GM21381 (cell line): ENCODE results near the gene NWD2.

Source experiments
- ATAC-seq: cut with Tn5 transposase; IDR thresholded peaks from one replicate; pipeline ENCODE4 v1.9.1; 2021; ENCODE audit warnings: mild to moderate bottlenecking, moderate library complexity; ENCODE audit not compliant: unreplicated experiment

Gene NWD2

GRCh38 chr4:37299468-37299867, 54.9 kb downstream of the NWD2 start:
- no peak for ATAC-seq

DNA sequence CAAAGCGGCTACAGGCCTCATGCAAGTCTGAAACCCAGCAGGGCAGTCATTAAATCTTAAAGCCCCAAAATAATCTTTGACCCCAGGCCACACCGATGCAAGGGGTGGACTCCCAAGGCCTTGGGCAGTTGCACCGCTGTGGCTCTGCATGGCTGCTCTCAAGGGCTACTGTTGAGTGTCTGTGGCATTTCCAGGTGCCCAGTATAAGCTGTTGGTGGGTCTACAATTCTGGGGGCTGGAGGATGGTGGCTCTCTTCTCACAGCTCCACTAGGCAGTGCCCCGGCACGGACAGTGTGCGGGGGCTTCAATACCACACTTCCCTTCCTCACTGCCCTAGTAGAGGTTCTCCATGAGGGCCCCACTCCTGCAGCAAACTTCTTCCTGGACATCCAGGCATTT, 60.1 kb downstream of the NWD2 start:
- ATAC-seq: no peak

GRCh38 chr4:37305984-37306383, 61.4 kb downstream of the NWD2 start:
- no peak for ATAC-seq

- ATAC-seq: no peak
These were observed 72.6 kb downstream of the NWD2 start for GRCh38 chr4:37317104-37317643.

DNA sequence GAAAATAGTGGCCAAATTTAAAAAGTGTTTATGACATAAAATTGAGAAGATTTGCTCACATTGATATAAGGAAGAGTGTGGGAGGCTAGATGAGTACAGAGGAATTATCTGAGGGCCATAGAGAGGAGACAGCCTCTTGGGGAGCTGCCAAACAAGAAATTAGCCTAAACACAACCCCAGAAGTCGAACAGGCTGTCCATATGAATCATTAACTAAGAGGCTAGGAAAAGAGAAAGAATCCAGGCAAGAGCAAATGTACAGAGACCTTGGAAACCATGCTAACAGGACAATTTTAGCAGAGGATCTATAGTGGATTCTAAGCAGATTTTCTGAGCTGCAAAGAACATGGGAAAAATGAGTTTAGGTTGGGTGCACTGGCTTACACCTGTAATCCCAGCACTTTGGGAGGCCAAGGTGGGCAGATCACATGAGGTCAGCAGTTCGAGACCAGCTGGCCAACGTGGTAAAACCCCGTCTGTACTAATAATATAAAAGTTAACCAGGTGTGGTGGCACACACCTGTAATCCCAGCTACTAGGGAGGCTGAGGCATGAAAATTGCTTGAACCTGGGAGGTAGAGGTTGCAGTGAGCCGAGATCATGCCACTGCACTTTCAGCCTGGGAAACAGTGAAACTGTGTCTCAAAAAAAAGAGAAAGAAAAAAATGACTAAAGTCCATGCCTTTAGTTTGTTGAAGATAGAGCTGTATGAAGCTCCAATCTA, 76.1 kb downstream of the NWD2 start:
- ATAC-seq: no peak

GRCh38 chr4:37322122-37322521, 77.6 kb downstream of the NWD2 start:
- ATAC-seq: no peak

GRCh38 chr4:37324546-37324945, 80.0 kb downstream of the NWD2 start:
- no peak for ATAC-seq

- no peak for ATAC-seq
These were observed 82.3 kb downstream of the NWD2 start for GRCh38 chr4:37326852-37327251.

DNA sequence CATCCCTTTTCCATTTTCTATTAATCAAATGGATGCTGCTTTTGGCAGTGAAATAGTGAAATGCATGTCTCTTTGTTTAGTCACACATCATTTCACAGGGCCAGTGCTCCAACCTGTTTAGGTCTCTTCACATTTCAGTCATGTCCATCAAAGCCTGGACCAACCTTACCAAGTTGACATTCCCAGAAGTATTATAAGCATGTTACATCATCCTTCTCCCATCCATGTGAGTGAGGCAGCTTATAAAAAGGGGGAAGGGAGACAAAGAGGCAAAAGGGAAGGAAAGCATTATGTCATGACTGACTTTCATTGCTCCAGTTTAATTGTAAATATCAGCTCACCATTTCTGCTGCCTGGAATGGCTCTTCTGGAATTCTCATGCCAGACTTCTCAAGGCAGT, 94.4 kb downstream of the NWD2 start:
- no peak for ATAC-seq

GRCh38 chr4:37358748-37359147, 114.2 kb downstream of the NWD2 start:
- ATAC-seq: no peak

DNA sequence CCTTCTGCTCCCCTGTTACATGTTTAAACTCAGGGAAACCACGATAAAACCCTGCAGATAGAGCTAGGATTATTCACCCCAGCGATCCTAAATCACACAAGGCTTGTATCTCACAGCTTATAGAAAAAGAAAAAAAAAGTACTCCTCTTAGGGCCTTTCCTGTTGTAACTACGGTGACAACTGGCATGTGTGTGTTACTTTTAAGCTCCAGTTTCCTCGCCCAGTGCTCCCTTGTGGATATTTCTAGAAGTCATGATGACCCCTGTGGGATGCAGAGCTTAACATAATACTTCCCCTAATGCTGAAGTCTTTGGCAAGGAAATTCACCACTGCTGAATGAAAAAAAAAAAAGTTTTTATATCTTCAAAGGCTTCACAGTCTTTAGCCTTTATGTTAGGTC, 114.7 kb downstream of the NWD2 start:
- ATAC-seq: no peak

DNA sequence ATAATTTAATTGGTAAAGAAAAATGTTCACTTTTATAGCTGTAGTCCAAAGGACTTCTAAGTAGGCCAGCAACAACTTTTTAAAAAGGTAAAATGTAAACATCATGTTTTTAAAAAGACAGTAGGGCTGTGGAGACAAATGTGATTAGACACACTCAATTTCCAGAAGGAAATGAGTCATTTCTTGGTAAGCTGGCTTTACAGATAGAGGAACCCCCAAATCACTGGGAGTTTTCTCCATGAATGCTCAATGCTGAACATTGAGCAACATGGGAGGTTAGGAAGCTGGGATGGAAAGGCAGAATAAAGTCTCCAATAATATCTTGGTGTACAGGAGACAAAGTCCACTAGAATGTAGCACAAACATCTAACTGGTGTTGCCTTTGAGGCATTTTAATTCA, 121.3 kb downstream of the NWD2 start:
- no peak for ATAC-seq

DNA sequence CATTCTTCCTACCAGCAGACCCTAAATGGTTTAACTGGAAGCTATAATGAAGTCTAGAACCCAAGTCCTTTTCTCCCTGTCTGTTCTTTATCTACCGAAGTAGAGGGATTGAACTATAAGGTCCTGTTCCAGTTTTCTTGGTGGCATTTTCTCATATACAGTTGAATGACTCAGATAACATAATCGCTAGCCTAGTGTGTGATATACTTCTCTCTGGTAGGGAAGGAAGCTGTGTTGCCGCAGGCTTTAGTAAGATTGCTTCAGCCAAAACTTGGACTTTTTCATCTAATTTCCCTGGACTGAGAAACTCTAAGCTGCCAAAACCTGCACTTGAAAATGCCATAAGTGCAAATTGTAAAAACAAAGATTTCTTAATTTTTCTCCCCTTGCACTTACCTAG, 123.4 kb downstream of the NWD2 start:
- no peak for ATAC-seq

GRCh38 chr4:37370052-37370451, 125.5 kb downstream of the NWD2 start:
- ATAC-seq: no peak

DNA sequence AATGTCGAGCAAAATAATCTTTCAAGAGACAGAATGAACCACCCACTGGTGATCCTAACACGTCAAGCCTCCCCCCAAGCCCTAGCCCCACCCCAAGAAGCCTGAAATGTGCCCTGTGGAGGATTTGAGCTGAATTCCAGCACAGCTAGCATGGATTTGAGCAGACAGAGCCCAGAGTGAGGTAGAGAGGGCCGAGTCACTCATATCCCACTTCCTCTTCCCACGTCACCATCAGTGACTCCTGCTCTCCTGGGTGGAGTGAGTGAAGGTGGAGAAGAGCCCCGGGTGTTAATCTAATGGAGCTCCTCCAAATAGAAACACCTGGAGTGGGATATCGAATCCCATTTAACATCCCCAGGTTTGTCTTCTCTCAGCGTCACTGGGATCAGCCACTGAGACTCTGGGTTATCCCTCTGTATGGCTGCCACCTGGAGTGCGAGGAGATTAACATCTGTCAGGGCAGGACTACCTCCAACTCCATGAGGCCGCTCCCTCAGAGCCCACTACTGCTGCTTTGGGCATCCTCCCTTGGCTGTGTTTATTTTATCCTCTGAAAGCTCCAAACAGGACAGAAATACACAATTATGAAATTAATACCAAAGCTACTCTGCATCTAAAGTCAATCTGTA, 136.6 kb downstream of the NWD2 start:
- no peak for ATAC-seq

- peak; percentile 51 for ATAC-seq
These were observed 139.2 kb downstream of the NWD2 start for GRCh38 chr4:37383579-37384229.

DNA sequence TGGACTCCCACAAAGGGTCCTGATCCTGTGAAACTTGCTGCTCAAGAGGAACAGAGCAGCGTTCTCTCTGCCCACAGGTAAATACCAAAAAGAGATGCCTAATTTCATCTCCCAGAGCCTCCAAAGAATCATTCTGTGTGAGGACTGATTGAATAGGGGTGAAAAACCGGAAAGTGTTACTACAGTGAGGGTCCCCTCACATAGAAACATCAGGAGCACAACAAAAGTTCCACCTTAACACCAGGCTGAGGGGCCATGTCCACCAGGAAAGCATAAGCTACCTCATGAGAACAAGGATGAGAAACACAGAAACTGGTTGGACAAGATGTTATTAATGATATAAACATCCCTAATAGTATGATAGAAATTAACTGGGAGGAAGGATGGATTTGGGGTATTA, 140.9 kb downstream of the NWD2 start:
- no peak for ATAC-seq

GRCh38 chr4:37388681-37389365, 144.3 kb downstream of the NWD2 start:
- no peak for ATAC-seq

DNA sequence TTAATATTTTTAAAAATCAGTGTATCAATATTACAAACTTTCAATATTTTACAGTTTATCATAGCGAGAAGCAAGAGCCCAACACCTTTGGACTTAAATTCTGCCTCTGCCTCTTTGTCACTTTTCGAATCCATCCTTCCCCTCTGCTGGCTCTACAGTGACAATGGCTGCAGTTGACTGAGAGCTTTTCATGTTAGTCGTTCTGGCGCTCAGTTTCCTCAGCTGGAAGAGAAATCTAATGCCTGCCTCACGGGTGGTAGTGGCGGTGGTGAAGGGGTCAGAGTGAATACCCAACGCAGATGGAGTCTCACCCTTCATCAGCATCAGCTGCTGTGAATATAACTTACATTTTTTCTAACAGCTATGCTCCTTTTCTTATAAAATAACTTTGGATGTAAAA, 144.8 kb downstream of the NWD2 start:
- no peak for ATAC-seq

DNA sequence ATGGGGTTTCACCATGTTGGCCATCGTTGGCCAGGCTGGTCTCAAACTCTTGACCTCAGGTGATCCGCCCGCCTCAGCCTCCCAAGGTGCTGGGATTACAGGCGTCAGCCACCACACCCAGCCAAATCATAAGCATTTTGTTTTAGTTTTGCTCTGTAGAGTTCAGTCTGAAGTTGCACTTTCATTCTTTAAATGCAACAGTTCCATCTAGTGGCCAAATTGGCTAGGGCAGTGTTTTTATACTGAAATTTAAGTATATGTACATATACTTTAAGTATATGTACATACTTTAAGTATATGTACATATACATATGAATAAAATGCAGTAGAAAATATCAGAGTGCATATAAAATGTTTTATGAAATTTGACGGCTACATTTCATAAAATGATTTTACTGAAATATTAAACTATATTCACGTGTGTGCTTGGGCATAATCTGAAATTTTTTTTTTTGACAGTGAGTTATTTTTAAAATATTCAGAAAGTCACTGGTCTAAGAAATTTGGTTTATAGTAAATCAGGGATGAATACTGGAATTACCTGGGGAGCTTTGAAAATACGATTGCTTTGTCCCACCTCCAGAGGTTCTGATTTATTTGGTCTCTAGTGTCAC, 145.5 kb downstream of the NWD2 start:
- peak; percentile 63 for ATAC-seq
